ENCODE data around the gene HOXA11. TPM values are rescaled to one million over a fixed set of nuclear protein-coding genes. Genes with fewer than 3 reads are reported as not detected.

Gene HOXA11
- total and polyA plus RNA-seq, 10 of the 15 experiments (the other 5 are each of a cell fraction or from before 2014, with no cell fraction given) = not detected

DNA sequence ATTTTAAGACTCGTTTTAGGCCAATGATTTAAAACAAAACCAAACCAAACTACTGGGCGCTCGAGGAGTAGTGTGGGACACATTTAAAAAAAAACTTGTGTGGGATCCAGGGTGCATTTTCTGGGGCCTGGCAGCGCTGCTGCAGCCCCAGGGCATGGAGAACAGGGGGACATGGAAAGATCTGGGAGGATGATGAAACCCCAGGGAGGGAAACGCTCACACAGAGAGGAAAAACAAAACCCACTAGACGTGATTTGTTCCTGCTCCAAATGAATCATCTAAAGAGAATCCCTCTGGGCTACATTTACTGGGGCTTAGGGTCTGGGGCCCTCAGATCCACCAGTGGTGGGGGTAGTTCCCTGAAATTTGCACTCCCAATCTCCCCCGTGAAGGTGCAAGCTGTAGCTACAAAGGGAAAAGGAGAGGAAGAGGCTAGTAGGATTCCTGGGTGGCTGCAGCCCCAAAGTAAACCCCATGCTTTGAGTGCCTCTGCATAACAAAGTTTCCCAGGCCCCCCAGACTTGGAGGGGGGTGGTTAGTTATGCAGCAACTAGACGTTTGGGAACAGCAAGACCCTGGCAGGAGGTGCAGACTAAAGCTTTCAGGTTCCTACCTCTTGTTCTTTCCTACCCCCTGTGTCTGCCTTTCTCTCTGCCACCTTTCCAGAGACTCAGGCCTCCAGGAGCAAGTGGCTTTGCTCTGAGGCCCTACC, 29.4 kb upstream of the HOXA11 start:
- no peak for FAIRE-seq
- CTCF ChIA-PET = no interaction called here

More for the DNA sequence above, 29.4 kb upstream of the HOXA11 start:
- Histone ChIP-seq H3K36me3 (ENCODE audit: control insufficient read depth in 2 of 2, insufficient read depth in 2 of 2, low read length in 1 of 2) (no peaks in the 10 kb centered on the region), H3K79me2 (ENCODE audit: control insufficient read depth, insufficient read depth, low read length) (no peaks in the 10 kb centered on the region), H3K27me3 (replicated peaks in 1 of 2; ENCODE audit: control insufficient read depth in 2 of 2, insufficient read depth in 2 of 2, low read length in 1 of 2) (peaks cover 1 to 11% of the 10 kb centered on the region in 2 experiments), H4K20me1 (ENCODE audit: control insufficient read depth, insufficient read depth) (no peaks in the 10 kb centered on the region; the same call in 1 of the 2 replicates), H3K27ac (ENCODE audit: control insufficient read depth, insufficient read depth) (no peak overlapping the region), H3K4me2 (ENCODE audit: control insufficient read depth, insufficient read depth) (no peak overlapping the region), H3K9me3 (replicated peaks; ENCODE audit: control insufficient read depth, insufficient read depth, low read length) (no peaks in the 10 kb centered on the region), H3K9ac (ENCODE audit: control insufficient read depth, insufficient read depth, low read length) (no peak overlapping the region), H3K4me3 (no peak overlapping the region), H3K4me1 (ENCODE audit: control insufficient read depth, insufficient read depth, low read length) (no peaks in the 10 kb centered on the region), H2AFZ (ENCODE audit: control insufficient read depth, low read depth, low read length) (no peak overlapping the region)
- DNase-seq (ENCODE audit: low read depth, low spot score) = no peak
- ATAC-seq = no peak
- ChIA-PET SMC1A (ENCODE audit: uncharacterized antibody, unreplicated experiment) (no interaction called here), RAD21 (ENCODE audit: unreplicated experiment) (no interaction called here), POLR2A (no interaction called here)
- TF ChIP-seq WRNIP1 (IDR thresholded peaks at IDR 0.05; ENCODE audit: borderline replicate concordance, low read depth, low read length) (no peak), CBFB (IDR thresholded peaks at IDR 0.05; ENCODE audit: low read depth) (no peak), FOS (IDR thresholded peaks at IDR 0.05; ENCODE audit: borderline replicate concordance, extremely low read depth, insufficient read length) (no peak), SIN3A (IDR thresholded peaks at IDR 0.05; ENCODE audit: low read depth, low read length) (no peak)
- TF ChIP-seq, protein P1, sequence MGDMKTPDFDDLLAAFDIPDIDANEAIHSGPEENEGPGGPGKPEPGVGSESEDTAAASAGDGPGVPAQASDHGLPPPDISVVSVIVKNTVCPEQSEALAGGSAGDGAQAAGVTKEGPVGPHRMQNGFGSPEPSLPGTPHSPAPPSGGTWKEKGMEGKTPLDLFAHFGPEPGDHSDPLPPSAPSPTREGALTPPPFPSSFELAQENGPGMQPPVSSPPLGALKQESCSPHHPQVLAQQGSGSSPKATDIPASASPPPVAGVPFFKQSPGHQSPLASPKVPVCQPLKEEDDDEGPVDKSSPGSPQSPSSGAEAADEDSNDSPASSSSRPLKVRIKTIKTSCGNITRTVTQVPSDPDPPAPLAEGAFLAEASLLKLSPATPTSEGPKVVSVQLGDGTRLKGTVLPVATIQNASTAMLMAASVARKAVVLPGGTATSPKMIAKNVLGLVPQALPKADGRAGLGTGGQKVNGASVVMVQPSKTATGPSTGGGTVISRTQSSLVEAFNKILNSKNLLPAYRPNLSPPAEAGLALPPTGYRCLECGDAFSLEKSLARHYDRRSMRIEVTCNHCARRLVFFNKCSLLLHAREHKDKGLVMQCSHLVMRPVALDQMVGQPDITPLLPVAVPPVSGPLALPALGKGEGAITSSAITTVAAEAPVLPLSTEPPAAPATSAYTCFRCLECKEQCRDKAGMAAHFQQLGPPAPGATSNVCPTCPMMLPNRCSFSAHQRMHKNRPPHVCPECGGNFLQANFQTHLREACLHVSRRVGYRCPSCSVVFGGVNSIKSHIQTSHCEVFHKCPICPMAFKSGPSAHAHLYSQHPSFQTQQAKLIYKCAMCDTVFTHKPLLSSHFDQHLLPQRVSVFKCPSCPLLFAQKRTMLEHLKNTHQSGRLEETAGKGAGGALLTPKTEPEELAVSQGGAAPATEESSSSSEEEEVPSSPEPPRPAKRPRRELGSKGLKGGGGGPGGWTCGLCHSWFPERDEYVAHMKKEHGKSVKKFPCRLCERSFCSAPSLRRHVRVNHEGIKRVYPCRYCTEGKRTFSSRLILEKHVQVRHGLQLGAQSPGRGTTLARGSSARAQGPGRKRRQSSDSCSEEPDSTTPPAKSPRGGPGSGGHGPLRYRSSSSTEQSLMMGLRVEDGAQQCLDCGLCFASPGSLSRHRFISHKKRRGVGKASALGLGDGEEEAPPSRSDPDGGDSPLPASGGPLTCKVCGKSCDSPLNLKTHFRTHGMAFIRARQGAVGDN (IDR thresholded peaks at IDR 0.05) = no peak
- no TSS peak for BruUV-seq (replicated peaks)
- in situ Hi-C loops (cut with MboI) = no loop called here
- 32% methylated on average over 8 of the region's 8 CpGs for WGBS (ENCODE audit: insufficient coverage, insufficient replicate concordance, low lambda C conversion rate, missing lambda C conversion rate)
- intact Hi-C loops (cut with micrococcal nuclease; ENCODE audit: unreplicated experiment) = loop anchor here (5.0 kb wide), 1 partner anchor 363 kb away; no protein-coding TSS in a partner anchor
